ENCODE data around the gene PPOX. TPM values are rescaled to one million over a fixed set of nuclear protein-coding genes. Genes with fewer than 3 reads are reported as not detected.

Gene PPOX
- total and polyA plus RNA-seq, 2 experiments from 2014 or later: 26.5 to 39.6 TPM

- Histone ChIP-seq H3K27ac (ENCODE audit: low read depth) (peak overlapping the region; percentile 99), H3F3A (replicated peaks; ENCODE audit: low read depth) (peaks cover 32% of the 10 kb centered on the region; the same call in 1 of the 2 replicates), H3K36me3 (ENCODE audit: insufficient read depth) (peaks cover 11% of the 10 kb centered on the region), H3K9me2 (ENCODE audit: insufficient read depth) (no peaks in the 10 kb centered on the region), H4K20me1 (replicated peaks; ENCODE audit: insufficient read depth) (no peaks in the 10 kb centered on the region; the same call in 1 of the 2 replicates), H3K4me3 (peak overlapping the region; percentile 66), H3K79me2 (replicated peaks; ENCODE audit: insufficient read depth) (peaks cover 32% of the 10 kb centered on the region), H3K27me3 (ENCODE audit: insufficient read depth) (no peaks in the 10 kb centered on the region), H3K4me2 (peak overlapping the region; percentile 75), H2AFZ (peak overlapping the region; percentile 57), H3K4me1 (ENCODE audit: insufficient read depth) (peaks cover 55% of the 10 kb centered on the region)
- Mint-ChIP-seq H3K36me3 (ENCODE audit: low read depth) (peaks cover 27% of the 10 kb centered on the region), H3K27ac (peak overlapping the region; percentile 98), H3K4me3 (peak overlapping the region; percentile 89), H3K9me3 (no peaks in the 10 kb centered on the region; the same call in 2 of the 3 replicates), H3K4me1 (peaks cover 58% of the 10 kb centered on the region), H3K27me3 (ENCODE audit: insufficient read depth, low read depth, poor library complexity) (peaks cover 17% of the 10 kb centered on the region)
- TF ChIP-seq, protein P1, sequence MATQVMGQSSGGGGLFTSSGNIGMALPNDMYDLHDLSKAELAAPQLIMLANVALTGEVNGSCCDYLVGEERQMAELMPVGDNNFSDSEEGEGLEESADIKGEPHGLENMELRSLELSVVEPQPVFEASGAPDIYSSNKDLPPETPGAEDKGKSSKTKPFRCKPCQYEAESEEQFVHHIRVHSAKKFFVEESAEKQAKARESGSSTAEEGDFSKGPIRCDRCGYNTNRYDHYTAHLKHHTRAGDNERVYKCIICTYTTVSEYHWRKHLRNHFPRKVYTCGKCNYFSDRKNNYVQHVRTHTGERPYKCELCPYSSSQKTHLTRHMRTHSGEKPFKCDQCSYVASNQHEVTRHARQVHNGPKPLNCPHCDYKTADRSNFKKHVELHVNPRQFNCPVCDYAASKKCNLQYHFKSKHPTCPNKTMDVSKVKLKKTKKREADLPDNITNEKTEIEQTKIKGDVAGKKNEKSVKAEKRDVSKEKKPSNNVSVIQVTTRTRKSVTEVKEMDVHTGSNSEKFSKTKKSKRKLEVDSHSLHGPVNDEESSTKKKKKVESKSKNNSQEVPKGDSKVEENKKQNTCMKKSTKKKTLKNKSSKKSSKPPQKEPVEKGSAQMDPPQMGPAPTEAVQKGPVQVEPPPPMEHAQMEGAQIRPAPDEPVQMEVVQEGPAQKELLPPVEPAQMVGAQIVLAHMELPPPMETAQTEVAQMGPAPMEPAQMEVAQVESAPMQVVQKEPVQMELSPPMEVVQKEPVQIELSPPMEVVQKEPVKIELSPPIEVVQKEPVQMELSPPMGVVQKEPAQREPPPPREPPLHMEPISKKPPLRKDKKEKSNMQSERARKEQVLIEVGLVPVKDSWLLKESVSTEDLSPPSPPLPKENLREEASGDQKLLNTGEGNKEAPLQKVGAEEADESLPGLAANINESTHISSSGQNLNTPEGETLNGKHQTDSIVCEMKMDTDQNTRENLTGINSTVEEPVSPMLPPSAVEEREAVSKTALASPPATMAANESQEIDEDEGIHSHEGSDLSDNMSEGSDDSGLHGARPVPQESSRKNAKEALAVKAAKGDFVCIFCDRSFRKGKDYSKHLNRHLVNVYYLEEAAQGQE (IDR thresholded peaks at IDR 0.05; ENCODE audit: unreplicated experiment): no peak
- TF ChIP-seq CTCF (conservative IDR thresholded peaks at IDR 0.05; ENCODE audit: low read depth in 2 of 2): no peak
- no peak for TF ChIP-seq POLR2AphosphoS5 (IDR thresholded peaks at IDR 0.05; ENCODE audit: low read depth)
- no peak for TF ChIP-seq ETS1 (IDR thresholded peaks at IDR 0.05)
- no peak for TF ChIP-seq ZNF462 (CRISPR knock-in tag; IDR thresholded peaks at IDR 0.05)
- no peak for TF ChIP-seq EZH2phosphoT487 (IDR thresholded peaks at IDR 0.05; ENCODE audit: unreplicated experiment)
- TF ChIP-seq CREB1 (CRISPR knock-in tag; IDR thresholded peaks at IDR 0.05; ENCODE audit: low read depth): no peak
- TF ChIP-seq NANOG (IDR thresholded peaks at IDR 0.05; ENCODE audit: borderline replicate concordance): no peak
- no peak for TF ChIP-seq STAT1 (IDR thresholded peaks at IDR 0.05; ENCODE audit: unreplicated experiment)
- TF ChIP-seq JUNB (IDR thresholded peaks at IDR 0.05; ENCODE audit: unreplicated experiment): no peak
- no peak for TF ChIP-seq EZH2 (IDR thresholded peaks at IDR 0.05; ENCODE audit: low read depth, unreplicated experiment)
- TF ChIP-seq ZNF114 (CRISPR knock-in tag; IDR thresholded peaks at IDR 0.05): no peak
- TF ChIP-seq ZNF331 (CRISPR knock-in tag; IDR thresholded peaks at IDR 0.05; ENCODE audit: low read depth): no peak
- DNase-seq (ENCODE audit: low spot score) (peak; percentile 42), ATAC-seq (no peak; the same call in 2 of the 3 replicates)
Measured at GRCh38 chr1:161200992-161201835, 35.0 kb downstream of the PPOX start.
